Astrocyte (in vitro differentiated cells and primary cell): ENCODE measurements around the gene NKG7. TPM values are rescaled to one million over a fixed set of nuclear protein-coding genes. Genes with fewer than 3 reads are reported as not detected.

Source experiments
- DNase-seq: peaks from one replicate; pipeline ENCODE4 v3.0.0-alpha.2; 2010; ENCODE audit warnings: low read depth
- FAIRE-seq: peaks from 2 replicates; lab custom pipeline; 2011; peaks lifted over from hg19 to GRCh38; lab: Jason Lieb, UNC
- H2AFZ ChIP-seq: 2 replicates; pipeline ENCODE4 v1.6.0; 2012; ENCODE audit warnings: low read depth, low read length, inconsistent platforms
- H3K27ac ChIP-seq: 2 replicates; pipeline ENCODE4 v1.5.1; 2011; ENCODE audit warnings: low read depth, low read length, inconsistent platforms
- H3K27me3 ChIP-seq: 2 replicates; pipeline ENCODE4 v1.6.0; 2011; ENCODE audit warnings: low read length, inconsistent platforms; ENCODE audit not compliant: insufficient read depth
- H3K36me3 ChIP-seq: 2 replicates; pipeline ENCODE4 v1.5.1; 2011; ENCODE audit warnings: low read length, inconsistent platforms; ENCODE audit not compliant: insufficient read depth
- H3K4me1 ChIP-seq: 2 replicates; pipeline ENCODE4 v1.5.1; 2011; ENCODE audit warnings: low read length, inconsistent platforms; ENCODE audit not compliant: insufficient read depth
- H3K4me2 ChIP-seq: 2 replicates; pipeline ENCODE4 v1.6.0; 2012; ENCODE audit warnings: low read length, inconsistent platforms
- H3K4me3 ChIP-seq: 2 replicates; pipeline ENCODE4 v1.5.1; 2011; ENCODE audit warnings: low read depth, mild to moderate bottlenecking, low read length, inconsistent platforms; ENCODE audit not compliant: insufficient read depth
- H3K79me2 ChIP-seq: 2 replicates; pipeline ENCODE4 v1.6.0; 2012; ENCODE audit warnings: mild to moderate bottlenecking, low read length, inconsistent platforms; ENCODE audit not compliant: insufficient read depth
- H3K9ac ChIP-seq: 2 replicates; pipeline ENCODE4 v1.6.0; 2012; ENCODE audit warnings: mild to moderate bottlenecking, low read length, inconsistent platforms
- H3K9me3 ChIP-seq: 2 replicates; pipeline ENCODE4 v1.5.1; 2012; ENCODE audit warnings: low read depth, mild to moderate bottlenecking, low read length, inconsistent platforms; ENCODE audit not compliant: insufficient read depth
- H4K20me1 ChIP-seq: 2 replicates; pipeline ENCODE4 v1.6.0; 2012; ENCODE audit warnings: low read length, inconsistent platforms; ENCODE audit not compliant: insufficient read depth
- H3K27ac Mint-ChIP-seq: one replicate; pipeline ENCODE4 v1.8.0; 2021; ENCODE audit warnings: mild to moderate bottlenecking, mixed read lengths; ENCODE audit not compliant: unreplicated experiment
- H3K27me3 Mint-ChIP-seq: one replicate; pipeline ENCODE4 v1.8.0; 2021; ENCODE audit warnings: low read depth, mixed read lengths; ENCODE audit not compliant: unreplicated experiment
- H3K36me3 Mint-ChIP-seq: one replicate; pipeline ENCODE4 v1.8.0; 2021; ENCODE audit warnings: low read depth, mixed read lengths; ENCODE audit not compliant: unreplicated experiment
- H3K4me1 Mint-ChIP-seq: one replicate; pipeline ENCODE4 v1.8.0; 2021; ENCODE audit warnings: low read depth, mixed read lengths; ENCODE audit not compliant: unreplicated experiment
- H3K4me3 Mint-ChIP-seq: one replicate; pipeline ENCODE4 v1.8.0; 2021; ENCODE audit warnings: mild to moderate bottlenecking, moderate library complexity, mixed read lengths; ENCODE audit not compliant: unreplicated experiment
- H3K9me3 Mint-ChIP-seq: one replicate; pipeline ENCODE4 v1.8.0; 2021; ENCODE audit warnings: mild to moderate bottlenecking, mixed read lengths; ENCODE audit not compliant: unreplicated experiment
- CTCF ChIP-seq: IDR thresholded peaks from 2 replicates; pipeline ENCODE4 v1.5.1; 2011; ENCODE audit warnings: low read depth, mild to moderate bottlenecking, inconsistent platforms, low read length, moderate library complexity; ENCODE audit not compliant: insufficient read depth
- EZH2 ChIP-seq: IDR thresholded peaks from 2 replicates; pipeline ENCODE4 v1.6.1; 2012; ENCODE audit warnings: mild to moderate bottlenecking, low read length, inconsistent platforms; ENCODE audit not compliant: insufficient read depth
- total RNA-seq: library from RNA; stranded (reverse); gene quantifications from 2 replicates; pipeline ENCODE4 v1.2.1, GENCODE V29; 2021

Gene NKG7
- total RNA-seq, 1 donor from 2014 or later: not detected

GRCh38 chr19:51389143-51389542 is 16.7 kb upstream of the NKG7 start:
- no peak for FAIRE-seq
- H3K4me1 Mint-ChIP-seq: no peaks in the 10 kb centered on the region
- H3K36me3 ChIP-seq: no peaks in the 10 kb centered on the region

GRCh38 chr19:51387924-51388389 is 15.5 kb upstream of the NKG7 start, which contains the start of gene LIM2:
Gene LIM2, minus strand, starts transcription at chr19:51387974. Its CDS starts 531 bp downstream, at chr19:51387443.
- no peak within 1 kb of the TSS for H3K4me3 ChIP-seq
- H3K79me2 ChIP-seq: no peaks in the 10 kb centered on the region
- H3K27ac ChIP-seq: no peak within 1 kb of the TSS
- Mint-ChIP-seq H3K36me3 (no peaks in the 10 kb centered on the region), H3K27me3 (peaks cover 6% of the 10 kb centered on the region), H3K27ac (no peak within 1 kb of the TSS), H3K4me3 (no peak within 1 kb of the TSS), H3K4me1 (no peaks in the 10 kb centered on the region), H3K9me3 (no peaks in the 10 kb centered on the region)
- no peak within 1 kb of the TSS for H3K4me2 ChIP-seq
- H3K9me3 ChIP-seq: no peaks in the 10 kb centered on the region
- DNase-seq: no peak
- H3K27me3 ChIP-seq: no peaks in the 10 kb centered on the region
- no peaks in the 10 kb centered on the region for H3K36me3 ChIP-seq
- FAIRE-seq: no peak
- TF ChIP-seq EZH2 (no peak), CTCF (no peak)
- no peak within 1 kb of the TSS for H3K9ac ChIP-seq
- no peak within 1 kb of the TSS for H2AFZ ChIP-seq
- H4K20me1 ChIP-seq: no peaks in the 10 kb centered on the region
- H3K4me1 ChIP-seq: no peaks in the 10 kb centered on the region

More at GRCh38 chr19:51389143-51389542, 16.7 kb upstream of the NKG7 start:
- Mint-ChIP-seq H3K36me3 (no peaks in the 10 kb centered on the region), H3K4me3 (no peak overlapping the region), H3K27ac (no peak overlapping the region), H3K27me3 (peaks cover 6% of the 10 kb centered on the region), H3K9me3 (no peaks in the 10 kb centered on the region)
- H3K4me1 ChIP-seq: no peaks in the 10 kb centered on the region
- no peak overlapping the region for H2AFZ ChIP-seq
- H3K9me3 ChIP-seq: no peaks in the 10 kb centered on the region
- no peaks in the 10 kb centered on the region for H4K20me1 ChIP-seq
- H3K27me3 ChIP-seq: no peaks in the 10 kb centered on the region
- H3K9ac ChIP-seq: no peak overlapping the region
- TF ChIP-seq CTCF (no peak), EZH2 (no peak)
- no peak overlapping the region for H3K27ac ChIP-seq
- H3K4me2 ChIP-seq: no peak overlapping the region
- no peak for DNase-seq
- no peaks in the 10 kb centered on the region for H3K79me2 ChIP-seq
- no peak overlapping the region for H3K4me3 ChIP-seq

- DNase-seq (no peak), FAIRE-seq (no peak)
- Histone ChIP-seq H3K9me3 (no peaks in the 10 kb centered on the region), H3K27ac (no peak overlapping the region), H2AFZ (no peak overlapping the region), H3K79me2 (no peaks in the 10 kb centered on the region), H3K36me3 (no peaks in the 10 kb centered on the region), H3K4me1 (no peaks in the 10 kb centered on the region), H4K20me1 (no peaks in the 10 kb centered on the region), H3K4me3 (no peak overlapping the region), H3K9ac (no peak overlapping the region), H3K27me3 (no peaks in the 10 kb centered on the region), H3K4me2 (no peak overlapping the region)
- peaks cover 8% of the 10 kb centered on the region for H3K27me3 Mint-ChIP-seq
- TF ChIP-seq CTCF (no peak), EZH2 (no peak)
- no peak overlapping the region for H3K4me3 Mint-ChIP-seq
- H3K4me1 Mint-ChIP-seq: no peaks in the 10 kb centered on the region
- no peaks in the 10 kb centered on the region for H3K9me3 Mint-ChIP-seq
- no peaks in the 10 kb centered on the region for H3K36me3 Mint-ChIP-seq
- no peak overlapping the region for H3K27ac Mint-ChIP-seq
Measured at GRCh38 chr19:51386882-51387520, 14.5 kb upstream of the NKG7 start.
